CD8-positive, alpha-beta memory T cell (primary cell): ENCODE measurements around the gene ZSCAN20. TPM values are rescaled to one million over a fixed set of nuclear protein-coding genes. Genes with fewer than 3 reads are reported as not detected.

ENCODE experiments used
- CTCF ChIA-PET: fragments of 350-600 bp; sonication (Branson Sonifier 250); formaldehyde crosslinking; loops from one replicate; lab custom pipeline; 2021; ENCODE audit warnings: antibody characterized with exemption; lab: Charles Lee
- POLR2A ChIA-PET: fragments of 350-600 bp; sonication (Branson Sonifier 250); formaldehyde crosslinking; loops from one replicate; lab custom pipeline; 2021; ENCODE audit warnings: antibody characterized with exemption; lab: Charles Lee
- DNase-seq, 5 donors: peaks; one replicate each; pipeline versions ENCODE4 v3.0.0 to v3.0.0-alpha.2; 2020 to 2022; ENCODE audit warnings: mixed read lengths in 1 of 5
- H3K27ac ChIP-seq: one replicate; pipeline ENCODE4 v1.7.0; 2013; ENCODE audit warnings: low read depth, mild to moderate bottlenecking, low read length, moderate library complexity
- H3K27me3 ChIP-seq: 2 replicates; pipeline ENCODE4 v1.7.0; 2013; ENCODE audit warnings: low read length, mild to moderate bottlenecking; ENCODE audit not compliant: insufficient read depth, poor library complexity, severe bottlenecking
- H3K36me3 ChIP-seq: 2 replicates; pipeline ENCODE4 v1.7.0; 2013; ENCODE audit warnings: mild to moderate bottlenecking, low read length, moderate library complexity; ENCODE audit not compliant: insufficient read depth
- H3K4me1 ChIP-seq: 2 replicates; pipeline ENCODE4 v1.7.0; 2013; ENCODE audit warnings: mild to moderate bottlenecking, low read length, moderate library complexity; ENCODE audit not compliant: insufficient read depth
- H3K4me3 ChIP-seq: 2 replicates; pipeline ENCODE4 v1.7.0; 2013; ENCODE audit warnings: mild to moderate bottlenecking, low read length
- H3K9me3 ChIP-seq: 2 replicates; pipeline ENCODE4 v1.7.0; 2013; ENCODE audit warnings: mild to moderate bottlenecking, low read length
- H3K27ac Mint-ChIP-seq, 8 donors: one replicate each; pipeline ENCODE4 v1.8.0; 2020 to 2021; ENCODE audit warnings: mixed read lengths in 8 of 8, mild to moderate bottlenecking in 6 of 8, inconsistent platforms in 3 of 8, moderate library complexity in 3 of 8
- H3K27me3 Mint-ChIP-seq, 2 donors: one replicate each; pipeline ENCODE4 v1.8.0; 2020 to 2021; ENCODE audit warnings: mixed read lengths in 2 of 2, mild to moderate bottlenecking in 1 of 2, moderate library complexity in 1 of 2
- H3K36me3 Mint-ChIP-seq, 3 donors: one replicate each; pipeline ENCODE4 v1.8.0; 2020 to 2021; ENCODE audit warnings: mixed read lengths in 3 of 3, inconsistent platforms in 1 of 3, mild to moderate bottlenecking in 1 of 3
- H3K4me1 Mint-ChIP-seq, 3 donors: one replicate each; pipeline ENCODE4 v1.8.0; 2020 to 2021; ENCODE audit warnings: mixed read lengths in 3 of 3, inconsistent platforms in 1 of 3, mild to moderate bottlenecking in 1 of 3
- H3K4me3 Mint-ChIP-seq, 7 donors: one replicate each; pipeline ENCODE4 v1.8.0; 2020 to 2021; ENCODE audit warnings: mixed read lengths in 7 of 7, mild to moderate bottlenecking in 6 of 7, moderate library complexity in 4 of 7, inconsistent platforms in 2 of 7
- H3K9me3 Mint-ChIP-seq, 5 donors: one replicate each; pipeline ENCODE4 v1.8.0; 2020 to 2022; ENCODE audit warnings: mixed read lengths in 5 of 5, mild to moderate bottlenecking in 3 of 5, moderate library complexity in 2 of 5, inconsistent platforms in 1 of 5
- polyA plus RNA-seq: library from polyadenylated mRNA; unstranded; fragments of 300-500 nt; fragmentation: Illumina TruSeq; gene quantifications from one replicate; pipeline ENCODE4 v1.2.3, GENCODE V29; 2021
- total RNA-seq, 2 experiments: library from RNA; stranded (reverse); gene quantifications; one replicate each; pipeline ENCODE4 v1.2.3, GENCODE V29; 2021

Gene ZSCAN20
- total and polyA plus RNA-seq, 3 experiments from 2014 or later, result 1.4 to 3.6 (median 3.3) TPM

GRCh38 chr1:33462405-33463164, 9.9 kb upstream of the ZSCAN20 start:
- no peaks in the 10 kb centered on the region for H3K9me3 ChIP-seq
- no peak overlapping the region for H3K27ac Mint-ChIP-seq
- no peaks in the 10 kb centered on the region for H3K4me1 Mint-ChIP-seq
- no peaks in the 10 kb centered on the region for H3K4me1 ChIP-seq
- ChIA-PET POLR2A (interaction anchor here (0.7 kb wide), 1 partner anchor 496 kb away, joined by 8 read pairs; no protein-coding TSS in a partner anchor), CTCF (no interaction called here)
- peaks cover 3% of the 10 kb centered on the region for H3K27me3 ChIP-seq
- no peaks in the 10 kb centered on the region for H3K9me3 Mint-ChIP-seq
- H3K27me3 Mint-ChIP-seq, result peaks cover 8 to 11% of the 10 kb centered on the region in 2 donors
- DNase-seq, result no peak
- H3K36me3 ChIP-seq, result no peaks in the 10 kb centered on the region
- peak overlapping the region in 1 of 7 donors; percentile 51 for H3K4me3 Mint-ChIP-seq
- no peak overlapping the region for H3K27ac ChIP-seq
- no peak overlapping the region for H3K4me3 ChIP-seq
- no peaks in the 10 kb centered on the region for H3K36me3 Mint-ChIP-seq

- no peak overlapping the region for H3K4me3 ChIP-seq
- CTCF ChIA-PET, result no interaction called here
- H3K27me3 ChIP-seq, result peaks cover 3% of the 10 kb centered on the region
- no peaks in the 10 kb centered on the region for H3K36me3 ChIP-seq
- POLR2A ChIA-PET, result no interaction called here
- H3K4me1 ChIP-seq, result no peaks in the 10 kb centered on the region
- no peak overlapping the region for H3K4me3 Mint-ChIP-seq
- H3K27ac Mint-ChIP-seq, result no peak overlapping the region
- H3K36me3 Mint-ChIP-seq, result no peaks in the 10 kb centered on the region
- no peaks in the 10 kb centered on the region for H3K4me1 Mint-ChIP-seq
- H3K9me3 Mint-ChIP-seq, result no peaks in the 10 kb centered on the region
- no peaks in the 10 kb centered on the region for H3K9me3 ChIP-seq
- peaks cover 5% of the 10 kb centered on the region in 2 donors for H3K27me3 Mint-ChIP-seq
- no peak overlapping the region for H3K27ac ChIP-seq
- no peak for DNase-seq
These were observed 7.9 kb upstream of the ZSCAN20 start for GRCh38 chr1:33464552-33464951.

GRCh38 chr1:33465316-33465715, 7.1 kb upstream of the ZSCAN20 start:
- Mint-ChIP-seq H3K36me3 (no peaks in the 10 kb centered on the region), H3K9me3 (no peaks in the 10 kb centered on the region), H3K4me1 (peaks cover 0 to 2% (median 1%) of the 10 kb centered on the region in 3 donors), H3K27me3 (peaks cover 0 to 1% of the 10 kb centered on the region in 2 donors), H3K4me3 (no peak overlapping the region), H3K27ac (no peak overlapping the region)
- ChIA-PET POLR2A (no interaction called here), CTCF (no interaction called here)
- H3K27me3 ChIP-seq, result peaks cover 2% of the 10 kb centered on the region
- H3K4me1 ChIP-seq, result no peaks in the 10 kb centered on the region
- H3K9me3 ChIP-seq, result no peaks in the 10 kb centered on the region
- H3K36me3 ChIP-seq, result no peaks in the 10 kb centered on the region
- no peak overlapping the region for H3K4me3 ChIP-seq
- no peak overlapping the region for H3K27ac ChIP-seq
- DNase-seq, result no peak

- H3K27me3 Mint-ChIP-seq, result peaks cover 0 to 1% of the 10 kb centered on the region in 2 donors
- no peaks in the 10 kb centered on the region for H3K27me3 ChIP-seq
- no peaks in the 10 kb centered on the region for H3K36me3 ChIP-seq
- ChIA-PET CTCF (interaction anchor here (1.2 kb wide), 1 partner anchor 8 kb away, joined by 3 read pairs; no protein-coding TSS in a partner anchor), POLR2A (no interaction called here)
- no peaks in the 10 kb centered on the region for H3K9me3 ChIP-seq
- no peak overlapping the region for H3K4me3 Mint-ChIP-seq
- no peaks in the 10 kb centered on the region for H3K36me3 Mint-ChIP-seq
- no peak overlapping the region for H3K27ac Mint-ChIP-seq
- no peak overlapping the region for H3K4me3 ChIP-seq
- H3K4me1 ChIP-seq, result no peaks in the 10 kb centered on the region
- DNase-seq, result no peak
- no peak overlapping the region for H3K27ac ChIP-seq
- peaks cover 5 to 8% (median 8%) of the 10 kb centered on the region in 3 donors for H3K4me1 Mint-ChIP-seq
- H3K9me3 Mint-ChIP-seq, result no peaks in the 10 kb centered on the region
These were observed 6.3 kb upstream of the ZSCAN20 start for GRCh38 chr1:33466159-33466558.

GRCh38 chr1:33468011-33468410, 4.4 kb upstream of the ZSCAN20 start:
- Histone ChIP-seq H3K4me1 (peaks cover 13% of the 10 kb centered on the region), H3K36me3 (no peaks in the 10 kb centered on the region), H3K27me3 (no peaks in the 10 kb centered on the region), H3K4me3 (no peak overlapping the region), H3K27ac (no peak overlapping the region), H3K9me3 (no peaks in the 10 kb centered on the region)
- H3K27ac Mint-ChIP-seq, result no peak overlapping the region
- DNase-seq, result no peak
- no peaks in the 10 kb centered on the region for H3K9me3 Mint-ChIP-seq
- H3K4me3 Mint-ChIP-seq, result no peak overlapping the region
- CTCF ChIA-PET, result interaction anchor here (1.5 kb wide), 1 partner anchor 172 kb away, joined by 5 read pairs; no protein-coding TSS in a partner anchor
- peaks cover 20 to 26% (median 26%) of the 10 kb centered on the region in 3 donors for H3K4me1 Mint-ChIP-seq
- H3K36me3 Mint-ChIP-seq, result no peaks in the 10 kb centered on the region
- no peaks in the 10 kb centered on the region for H3K27me3 Mint-ChIP-seq
- POLR2A ChIA-PET, result no interaction called here

- peaks cover 15% of the 10 kb centered on the region for H3K4me1 ChIP-seq
- DNase-seq, result no peak
- H3K27me3 ChIP-seq, result no peaks in the 10 kb centered on the region
- Mint-ChIP-seq H3K27me3 (no peaks in the 10 kb centered on the region), H3K27ac (peak overlapping the region in 1 of 8 donors; percentile 85), H3K36me3 (no peaks in the 10 kb centered on the region), H3K9me3 (no peaks in the 10 kb centered on the region), H3K4me1 (peaks cover 25 to 31% (median 31%) of the 10 kb centered on the region in 3 donors), H3K4me3 (no peak overlapping the region)
- no peak overlapping the region for H3K27ac ChIP-seq
- CTCF ChIA-PET, result interaction anchor here (1.3 to 1.5 kb wide), 2 partner anchors 173 kb away, joined by 5 read pairs; no protein-coding TSS in a partner anchor
- H3K36me3 ChIP-seq, result no peaks in the 10 kb centered on the region
- no peak overlapping the region for H3K4me3 ChIP-seq
- no peaks in the 10 kb centered on the region for H3K9me3 ChIP-seq
- POLR2A ChIA-PET, result no interaction called here
These were observed 3.9 kb upstream of the ZSCAN20 start for GRCh38 chr1:33468531-33468930.

- no peak overlapping the region for H3K4me3 ChIP-seq
- peaks cover 15% of the 10 kb centered on the region for H3K4me1 ChIP-seq
- H3K9me3 ChIP-seq, result no peaks in the 10 kb centered on the region
- H3K36me3 ChIP-seq, result no peaks in the 10 kb centered on the region
- CTCF ChIA-PET, result interaction anchor here (1.3 kb wide), 1 partner anchor 173 kb away, joined by 5 read pairs; no protein-coding TSS in a partner anchor
- H3K27ac Mint-ChIP-seq, result no peak overlapping the region
- no peaks in the 10 kb centered on the region for H3K36me3 Mint-ChIP-seq
- H3K4me1 Mint-ChIP-seq, result peaks cover 27 to 34% (median 33%) of the 10 kb centered on the region in 3 donors
- H3K4me3 Mint-ChIP-seq, result no peak overlapping the region
- no peaks in the 10 kb centered on the region for H3K9me3 Mint-ChIP-seq
- no peaks in the 10 kb centered on the region for H3K27me3 ChIP-seq
- DNase-seq, result no peak
- no peaks in the 10 kb centered on the region for H3K27me3 Mint-ChIP-seq
- POLR2A ChIA-PET, result no interaction called here
- no peak overlapping the region for H3K27ac ChIP-seq
These were observed 3.5 kb upstream of the ZSCAN20 start for GRCh38 chr1:33468967-33469366.

- no peaks in the 10 kb centered on the region for H3K36me3 Mint-ChIP-seq
- POLR2A ChIA-PET, result no interaction called here
These were observed 2.8 kb upstream of the ZSCAN20 start for GRCh38 chr1:33469691-33470090.

More at GRCh38 chr1:33469691-33470090, 2.8 kb upstream of the ZSCAN20 start:
- no peaks in the 10 kb centered on the region for H3K27me3 ChIP-seq
- peak overlapping the region in 1 of 8 donors; percentile 19 for H3K27ac Mint-ChIP-seq
- peaks cover 27 to 34% (median 33%) of the 10 kb centered on the region in 3 donors for H3K4me1 Mint-ChIP-seq
- H3K9me3 ChIP-seq, result no peaks in the 10 kb centered on the region
- no peaks in the 10 kb centered on the region for H3K36me3 ChIP-seq
- DNase-seq, result no peak
- CTCF ChIA-PET, result interaction anchor here (0.6 to 2.0 kb wide), 3 partner anchors 10 to 174 kb away, joined by 3 to 7 read pairs (median 5); no protein-coding TSS in a partner anchor
- H3K9me3 Mint-ChIP-seq, result no peaks in the 10 kb centered on the region
- no peaks in the 10 kb centered on the region for H3K27me3 Mint-ChIP-seq
- no peak overlapping the region for H3K4me3 Mint-ChIP-seq
- H3K4me1 ChIP-seq, result peaks cover 15% of the 10 kb centered on the region
- no peak overlapping the region for H3K4me3 ChIP-seq
- H3K27ac ChIP-seq, result no peak overlapping the region
